Mesodermal cell (in vitro differentiated cells): Measurements from ENCODE around the gene GPR162.

Source experiments
- H3K27ac ChIP-seq: 2 replicates; pipeline ENCODE4 v1.7.0; 2013; ENCODE audit warnings: mild to moderate bottlenecking, low read depth, low read length, moderate library complexity; ENCODE audit not compliant: severe bottlenecking
- H3K36me3 ChIP-seq: 2 replicates; pipeline ENCODE4 v1.7.1; 2013; ENCODE audit warnings: mild to moderate bottlenecking, low read length, moderate library complexity; ENCODE audit not compliant: control insufficient read depth, insufficient read depth
- H3K4me1 ChIP-seq: one replicate; pipeline ENCODE4 v1.7.1; 2013; ENCODE audit warnings: mild to moderate bottlenecking, low read length; ENCODE audit not compliant: insufficient read depth, control insufficient read depth, poor library complexity, severe bottlenecking
- H3K4me3 ChIP-seq: 2 replicates; pipeline ENCODE4 v1.7.0; 2013; ENCODE audit warnings: low read length, control low read depth, mild to moderate bottlenecking; ENCODE audit not compliant: insufficient read depth, poor library complexity, severe bottlenecking; ENCODE audit errors: extremely low read depth
- H3K9me3 ChIP-seq: 2 replicates; pipeline ENCODE4 v1.7.1; 2013; ENCODE audit warnings: mild to moderate bottlenecking, low read length, moderate library complexity; ENCODE audit not compliant: control insufficient read depth
- WGBS, 2 experiments: methylation state at CpG; one replicate each; pipeline ENCODE4 v1.1.5; 2013; ENCODE audit warnings: missing lambda C conversion rate in 2 of 2; ENCODE audit not compliant: insufficient coverage in 2 of 2; 5-methylcytosine and 5-hydroxymethylcytosine counted together

GPR162 gene

GRCh38 chr12:6778574-6779550, 42.8 kb upstream of the GPR162 start:
- no peaks in the 10 kb centered on the region for H3K9me3 ChIP-seq
- H3K36me3 ChIP-seq = peaks cover 26% of the 10 kb centered on the region
- H3K4me3 ChIP-seq = peak overlapping the region; percentile 21
- 7 to 8% methylated on average over 14 to 17 of the region's 35 CpGs for WGBS, 2 experiments
- peak overlapping the region; percentile 66 for H3K27ac ChIP-seq
- H3K4me1 ChIP-seq = peaks cover 9% of the 10 kb centered on the region

- Histone ChIP-seq H3K9me3 (no peaks in the 10 kb centered on the region), H3K36me3 (peaks cover 21% of the 10 kb centered on the region), H3K4me1 (peaks cover 9% of the 10 kb centered on the region), H3K27ac (no peak overlapping the region), H3K4me3 (no peak overlapping the region)
- WGBS, 2 experiments = 78 to 85% methylated on average over 5 to 6 of the region's 6 CpGs
Measured at GRCh38 chr12:6779708-6780432, 41.8 kb upstream of the GPR162 start.

GRCh38 chr12:6780573-6780972, 41.0 kb upstream of the GPR162 start:
- WGBS, 2 experiments = 65 to 67% methylated on average over 1 to 2 of the region's 6 CpGs

GRCh38 chr12:6782119-6782518, 39.5 kb upstream of the GPR162 start:
- WGBS, 2 experiments = 80 to 81% methylated on average over 3 to 4 of the region's 6 CpGs
- peaks cover 13% of the 10 kb centered on the region for H3K4me1 ChIP-seq
- peaks cover 3% of the 10 kb centered on the region for H3K36me3 ChIP-seq
- H3K4me3 ChIP-seq = no peak overlapping the region
- H3K27ac ChIP-seq = no peak overlapping the region
- H3K9me3 ChIP-seq = no peaks in the 10 kb centered on the region

More at GRCh38 chr12:6780573-6780972, 41.0 kb upstream of the GPR162 start:
- H3K27ac ChIP-seq = no peak overlapping the region
- peaks cover 14% of the 10 kb centered on the region for H3K36me3 ChIP-seq
- H3K9me3 ChIP-seq = no peaks in the 10 kb centered on the region
- peaks cover 9% of the 10 kb centered on the region for H3K4me1 ChIP-seq
- no peak overlapping the region for H3K4me3 ChIP-seq

GRCh38 chr12:6782850-6783566, 38.6 kb upstream of the GPR162 start:
- Histone ChIP-seq H3K4me1 (peaks cover 11% of the 10 kb centered on the region), H3K9me3 (no peaks in the 10 kb centered on the region), H3K27ac (no peak overlapping the region), H3K36me3 (no peaks in the 10 kb centered on the region), H3K4me3 (no peak overlapping the region)
- WGBS, 2 experiments = 85 to 92% methylated on average over 5 to 7 of the region's 10 CpGs

- no peaks in the 10 kb centered on the region for H3K36me3 ChIP-seq
- H3K27ac ChIP-seq = no peak overlapping the region
- no peaks in the 10 kb centered on the region for H3K9me3 ChIP-seq
- WGBS, 2 experiments = 81 to 93% methylated on average over 6 to 9 of the region's 9 CpGs
- H3K4me3 ChIP-seq = no peak overlapping the region
- H3K4me1 ChIP-seq = peaks cover 4% of the 10 kb centered on the region
Measured at GRCh38 chr12:6783828-6784227, 37.8 kb upstream of the GPR162 start.

GRCh38 chr12:6784296-6784695, 37.3 kb upstream of the GPR162 start:
- peaks cover 9% of the 10 kb centered on the region for H3K4me1 ChIP-seq
- H3K27ac ChIP-seq = no peak overlapping the region
- 72 to 87% methylated on average over 4 to 5 of the region's 5 CpGs for WGBS, 2 experiments
- H3K36me3 ChIP-seq = no peaks in the 10 kb centered on the region
- no peaks in the 10 kb centered on the region for H3K9me3 ChIP-seq
- H3K4me3 ChIP-seq = no peak overlapping the region

GRCh38 chr12:6784761-6785160, 36.9 kb upstream of the GPR162 start:
- Histone ChIP-seq H3K27ac (no peak overlapping the region), H3K36me3 (no peaks in the 10 kb centered on the region), H3K4me1 (peaks cover 13% of the 10 kb centered on the region), H3K9me3 (no peaks in the 10 kb centered on the region), H3K4me3 (no peak overlapping the region)
- WGBS, 2 experiments = 82 to 87% methylated on average over 4 to 5 of the region's 5 CpGs

- H3K4me3 ChIP-seq = no peak overlapping the region
- no peak overlapping the region for H3K27ac ChIP-seq
- no peaks in the 10 kb centered on the region for H3K9me3 ChIP-seq
- peaks cover 13% of the 10 kb centered on the region for H3K4me1 ChIP-seq
- H3K36me3 ChIP-seq = no peaks in the 10 kb centered on the region
- 60 to 73% methylated on average over 1 to 6 of the region's 9 CpGs for WGBS, 2 experiments
Measured at GRCh38 chr12:6786416-6787094, 35.1 kb upstream of the GPR162 start.

GRCh38 chr12:6787309-6787708, 34.3 kb upstream of the GPR162 start:
- H3K4me1 ChIP-seq = peaks cover 15% of the 10 kb centered on the region
- WGBS, 2 experiments = 88 to 93% methylated on average over 3 to 5 of the region's 5 CpGs
- H3K27ac ChIP-seq = no peak overlapping the region
- H3K9me3 ChIP-seq = no peaks in the 10 kb centered on the region
- H3K4me3 ChIP-seq = no peak overlapping the region
- no peaks in the 10 kb centered on the region for H3K36me3 ChIP-seq
